Liver (tissue), 9 donors: ENCODE measurements around the gene CCNA1. TPM values are rescaled to one million over a fixed set of nuclear protein-coding genes. Genes with fewer than 3 reads are reported as not detected.

Experiments
- DNase-seq: peaks from one replicate; pipeline ENCODE4 v3.0.0-alpha.2; 2017; ENCODE audit warnings: low spot score
- H3K27ac ChIP-seq, 2 donors: one replicate each; pipeline ENCODE4 v1.7.0; 2013; ENCODE audit warnings: inconsistent platforms in 2 of 2, low read length in 2 of 2, control low read depth in 1 of 2, low read depth in 1 of 2, mild to moderate bottlenecking in 1 of 2
- H3K27me3 ChIP-seq, 4 donors: one replicate each; pipeline versions ENCODE4 v1.6.1 to v1.7.0; 2013; ENCODE audit warnings: low read length in 3 of 4, inconsistent platforms in 1 of 4, mild to moderate bottlenecking in 1 of 4, moderate library complexity in 1 of 4; ENCODE audit not compliant: control insufficient read depth in 4 of 4, insufficient read depth in 4 of 4
- H3K36me3 ChIP-seq, 4 donors: one replicate each; pipeline versions ENCODE4 v1.6.1 to v1.7.0; 2013; ENCODE audit warnings: low read length in 3 of 4, mild to moderate bottlenecking in 3 of 4, low read depth in 1 of 4, moderate library complexity in 1 of 4; ENCODE audit not compliant: control insufficient read depth in 4 of 4, insufficient read depth in 3 of 4
- H3K4me1 ChIP-seq, 4 donors: one replicate each; pipeline versions ENCODE4 v1.6.1 to v1.7.0; 2013; ENCODE audit warnings: low read length in 3 of 4, mild to moderate bottlenecking in 3 of 4, moderate library complexity in 1 of 4; ENCODE audit not compliant: control insufficient read depth in 4 of 4, insufficient read depth in 4 of 4
- H3K4me3 ChIP-seq, 3 donors: one replicate each; pipeline versions ENCODE4 v1.6.1 to v1.7.0; 2013; ENCODE audit warnings: low read length in 3 of 3, control low read depth in 1 of 3, low read depth in 1 of 3, mild to moderate bottlenecking in 1 of 3
- H3K9ac ChIP-seq, 2 donors: one replicate each; pipeline ENCODE4 v1.7.0; 2013; ENCODE audit warnings: low read length in 2 of 2, mild to moderate bottlenecking in 2 of 2, moderate library complexity in 2 of 2, control low read depth in 1 of 2, low read depth in 1 of 2
- H3K9me3 ChIP-seq, 4 donors: one replicate each; pipeline versions ENCODE4 v1.6.1 to v1.7.0; 2013; ENCODE audit warnings: low read length in 3 of 4; ENCODE audit not compliant: control insufficient read depth in 4 of 4
- ATF3 ChIP-seq: IDR thresholded peaks from 2 replicates; pipeline ENCODE4 v1.6.1; 2016; ENCODE audit warnings: antibody characterized with exemption
- CTCF ChIP-seq: fragments of 150-350 bp; IDR thresholded peaks from 2 replicates; pipeline ENCODE4 v1.5.1; 2017; ENCODE audit warnings: improper control_type of control experiment, low read depth, low read length; ENCODE audit not compliant: missing input control
- EGR1 ChIP-seq, 2 donors: IDR thresholded peaks; 2 replicates each; pipeline ENCODE4 v1.6.1; 2016 to 2018; ENCODE audit warnings: antibody characterized with exemption in 2 of 2, low read depth in 2 of 2
- FOXA1 ChIP-seq: IDR thresholded peaks from 2 replicates; pipeline ENCODE4 v1.6.1; 2016; ENCODE audit warnings: antibody characterized with exemption
- FOXA2 ChIP-seq: IDR thresholded peaks from 2 replicates; pipeline ENCODE4 v1.6.1; 2016; ENCODE audit warnings: antibody characterized with exemption
- GABPA ChIP-seq, 2 donors: IDR thresholded peaks in 1 of 2; conservative IDR thresholded peaks in 1 of 2; 2 replicates each; pipeline ENCODE4 v1.6.1; 2016; ENCODE audit warnings: antibody characterized with exemption in 2 of 2, mild to moderate bottlenecking in 1 of 2, moderate library complexity in 1 of 2
- HNF4A ChIP-seq, 2 donors: conservative IDR thresholded peaks; 2 replicates each; pipeline ENCODE4 v1.6.1; 2016; ENCODE audit warnings: antibody characterized with exemption in 2 of 2, mild to moderate bottlenecking in 2 of 2
- HNF4G ChIP-seq: IDR thresholded peaks from 2 replicates; pipeline ENCODE4 v1.6.1; 2016; ENCODE audit warnings: antibody characterized with exemption
- JUND ChIP-seq, 2 donors: IDR thresholded peaks; 2 replicates each; pipeline ENCODE4 v1.6.1; 2016; ENCODE audit warnings: antibody characterized with exemption in 2 of 2
- MAX ChIP-seq: IDR thresholded peaks from 2 replicates; pipeline ENCODE4 v1.6.1; 2016; ENCODE audit warnings: antibody characterized with exemption
- NR2F2 ChIP-seq: IDR thresholded peaks from 2 replicates; pipeline ENCODE4 v1.6.1; 2016; ENCODE audit warnings: antibody characterized with exemption
- RAD21 ChIP-seq, 2 donors: IDR thresholded peaks; 2 replicates each; pipeline ENCODE4 v1.6.1; 2016; ENCODE audit warnings: antibody characterized with exemption in 2 of 2, mild to moderate bottlenecking in 2 of 2
- REST ChIP-seq: IDR thresholded peaks from 2 replicates; pipeline ENCODE4 v1.6.1; 2016; ENCODE audit warnings: antibody characterized with exemption, mild to moderate bottlenecking
- RXRA ChIP-seq, 2 donors: IDR thresholded peaks; 2 replicates each; pipeline ENCODE4 v1.6.1; 2017 to 2018; ENCODE audit warnings: antibody characterized with exemption in 2 of 2, mild to moderate bottlenecking in 1 of 2
- SP1 ChIP-seq: IDR thresholded peaks from 2 replicates; pipeline ENCODE4 v1.6.1; 2018; ENCODE audit warnings: antibody characterized with exemption, mild to moderate bottlenecking
- TAF1 ChIP-seq: conservative IDR thresholded peaks from 2 replicates; pipeline ENCODE4 v1.6.1; 2016; ENCODE audit warnings: antibody characterized with exemption, mild to moderate bottlenecking
- YY1 ChIP-seq: IDR thresholded peaks from 2 replicates; pipeline ENCODE4 v1.6.1; 2016; ENCODE audit warnings: antibody characterized with exemption, mild to moderate bottlenecking
- ZBTB33 ChIP-seq: IDR thresholded peaks from 2 replicates; pipeline ENCODE4 v1.6.1; 2016; ENCODE audit warnings: antibody characterized with exemption
- WGBS: extraction: QIAGEN DNeasy Blood & Tissue Kit; methylation state at CpG from one replicate; pipeline ENCODE4 v1.1.7; 2013; 5-methylcytosine and 5-hydroxymethylcytosine counted together
- polyA plus RNA-seq, 2 donors: library from polyadenylated mRNA; stranded (reverse) in 1 of 2; unstranded in 1 of 2; fragments of 200-250 nt in 1 of 2; fragments of >200 nt in 1 of 2; fragmentation: Nextera tagmentation in 1 of 2; extraction: Ambion mirVana in 1 of 2; gene quantifications; one replicate each; pipeline versions ENCODE4 v1.2.1 to v1.2.3, GENCODE V29; 2013 to 2015
- total RNA-seq, 2 donors: library from RNA; depleted of rRNA; stranded (reverse); fragments of >200 nt; gene quantifications; one replicate each; pipeline ENCODE4 v1.2.3, GENCODE V29; 2014
- donor health status: healthy.
- donor health status: healthy.
- donor health status: healthy.
- donor health status: healthy.
- donor health status: healthy.

CCNA1 gene
- total RNA-seq (under 1 TPM; 0.08 to 0.09 TPM), polyA plus RNA-seq (not detected)

GRCh38 chr13:36432106-36432544, at the start of gene CCNA1:
Gene CCNA1 (plus strand): TSS chr13:36432495. CDS start chr13:36433057, 562 bp downstream.
- Histone ChIP-seq H3K27ac (no peak within 1 kb of the TSS), H3K4me3 (peak within 1 kb of the TSS in 1 of 3 donors; percentile 46), H3K27me3 (peaks cover 2 to 20% (median 10%) of the 10 kb centered on the region in 4 donors), H3K9me3 (peaks cover 0 to 2% (median 0%) of the 10 kb centered on the region in 4 donors), H3K36me3 (no peaks in the 10 kb centered on the region), H3K9ac (no peak within 1 kb of the TSS), H3K4me1 (peaks cover 0 to 15% (median 12%) of the 10 kb centered on the region in 4 donors)
- no peak for DNase-seq
- TF ChIP-seq JUND (IDR thresholded peaks at IDR 0.05) = no peak
- no peak for TF ChIP-seq GABPA (IDR thresholded peaks at IDR 0.05 in 1 of 2, conservative IDR thresholded peaks at IDR 0.05 in 1 of 2)
- TF ChIP-seq HNF4A (conservative IDR thresholded peaks at IDR 0.05) = no peak
- WGBS = 7% methylated on average over 46 of the region's 46 CpGs

- no peak for TF ChIP-seq TAF1
- TF ChIP-seq FOXA2 = no peak
- TF ChIP-seq SP1 = no peak
- TF ChIP-seq NR2F2 = no peak
- TF ChIP-seq RXRA (IDR thresholded peaks at IDR 0.05) = no peak
- TF ChIP-seq RAD21 (IDR thresholded peaks at IDR 0.05) = no peak
- TF ChIP-seq ATF3 = no peak
- TF ChIP-seq HNF4G = no peak
- no peak for TF ChIP-seq EGR1 (IDR thresholded peaks at IDR 0.05; ENCODE audit: low read depth in 2 of 2)
- no peak for TF ChIP-seq MAX
- TF ChIP-seq JUND (IDR thresholded peaks at IDR 0.05) = no peak
- TF ChIP-seq ZBTB33 = no peak
- no peak for TF ChIP-seq YY1
- TF ChIP-seq GABPA (IDR thresholded peaks at IDR 0.05 in 1 of 2, conservative IDR thresholded peaks at IDR 0.05 in 1 of 2) = no peak
- TF ChIP-seq FOXA1 = no peak
- TF ChIP-seq REST = no peak
- TF ChIP-seq CTCF = no peak
- Histone ChIP-seq H3K9me3 (no peaks in the 10 kb centered on the region), H3K4me1 (no peaks in the 10 kb centered on the region), H3K36me3 (no peaks in the 10 kb centered on the region), H3K27ac (no peak overlapping the region), H3K9ac (no peak overlapping the region), H3K27me3 (peaks cover 0 to 2% (median 0%) of the 10 kb centered on the region in 4 donors), H3K4me3 (no peak overlapping the region)
- 79% methylated on average over 1 of the region's 1 CpG for WGBS
- no peak for DNase-seq
These were observed 46.8 kb upstream of the CCNA1 start for GRCh38 chr13:36385489-36385888.
